ENCODE measurements around the gene KRTAP4-1.

The KRTAP4-1 gene

DNA sequence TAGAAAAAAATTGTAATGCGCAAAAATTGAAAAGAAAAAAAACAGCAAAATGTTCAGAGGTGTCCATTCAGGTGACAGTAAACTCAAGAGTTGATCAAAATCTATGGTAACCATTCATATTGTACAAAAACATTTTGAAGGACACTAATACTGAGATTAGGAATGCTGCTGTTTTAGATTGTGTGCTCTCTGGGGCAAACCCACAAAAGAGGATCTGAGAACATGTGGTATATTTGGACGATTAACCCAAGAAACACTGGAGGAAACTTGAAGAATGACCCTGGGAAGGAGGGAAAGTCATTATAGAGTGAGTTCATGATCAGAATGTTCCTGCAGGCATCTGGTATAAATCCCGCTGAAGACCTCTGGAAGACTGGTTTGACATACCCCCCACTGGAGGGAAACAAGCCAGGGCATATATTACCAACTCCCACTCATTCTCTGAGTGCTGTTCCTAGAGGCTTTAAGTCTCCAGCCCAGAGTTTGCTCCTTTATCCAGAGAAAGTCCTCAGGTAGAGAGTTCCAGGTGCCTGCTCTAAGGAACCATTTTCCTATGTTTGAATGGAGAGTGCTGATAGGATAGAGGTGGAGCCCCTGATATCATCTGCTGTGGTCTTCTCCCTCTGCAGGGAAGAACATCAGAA is 7.8 kb downstream of the KRTAP4-1 start:
- DNase-seq (ENCODE audit: extremely low spot score), result no peak
- ChIA-PET POLR2A (no interaction called here), CTCF (no interaction called here)
- TF ChIP-seq LEF1 (IDR thresholded peaks at IDR 0.05; ENCODE audit: borderline replicate concordance) (no peak), CTBP1 (IDR thresholded peaks at IDR 0.05; ENCODE audit: borderline replicate concordance) (no peak), L3MBTL2 (conservative IDR thresholded peaks at IDR 0.05) (no peak), NFRKB (IDR thresholded peaks at IDR 0.05) (no peak)
- TF ChIP-seq, protein P1, sequence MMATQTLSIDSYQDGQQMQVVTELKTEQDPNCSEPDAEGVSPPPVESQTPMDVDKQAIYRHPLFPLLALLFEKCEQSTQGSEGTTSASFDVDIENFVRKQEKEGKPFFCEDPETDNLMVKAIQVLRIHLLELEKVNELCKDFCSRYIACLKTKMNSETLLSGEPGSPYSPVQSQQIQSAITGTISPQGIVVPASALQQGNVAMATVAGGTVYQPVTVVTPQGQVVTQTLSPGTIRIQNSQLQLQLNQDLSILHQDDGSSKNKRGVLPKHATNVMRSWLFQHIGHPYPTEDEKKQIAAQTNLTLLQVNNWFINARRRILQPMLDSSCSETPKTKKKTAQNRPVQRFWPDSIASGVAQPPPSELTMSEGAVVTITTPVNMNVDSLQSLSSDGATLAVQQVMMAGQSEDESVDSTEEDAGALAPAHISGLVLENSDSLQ (IDR thresholded peaks at IDR 0.05), result no peak

DNA sequence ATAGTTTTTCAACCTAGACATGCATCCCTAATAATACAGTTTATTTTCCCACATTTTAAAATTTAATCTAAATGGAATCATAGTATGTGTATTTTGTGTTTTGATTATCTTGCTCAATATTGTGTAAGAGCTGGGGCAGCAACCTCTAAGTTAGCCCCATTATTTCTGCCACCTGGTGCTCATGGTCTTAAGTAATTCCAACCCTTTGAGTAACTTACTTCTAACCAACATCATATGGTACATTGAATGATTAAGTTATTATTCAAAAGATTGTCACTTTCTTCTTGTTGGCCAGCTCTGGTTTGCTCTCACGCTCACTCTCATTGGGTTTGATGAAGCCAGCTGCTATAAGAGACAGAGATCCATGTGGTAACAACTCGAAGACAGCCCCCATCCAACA is 12.8 kb downstream of the KRTAP4-1 start:
- TF ChIP-seq FOXM1 (IDR thresholded peaks at IDR 0.05; ENCODE audit: borderline replicate concordance) (no peak), SUZ12 (IDR thresholded peaks at IDR 0.05) (no peak), SP1 (IDR thresholded peaks at IDR 0.05) (no peak), ELF4 (IDR thresholded peaks at IDR 0.05) (no peak), L3MBTL2 (conservative IDR thresholded peaks at IDR 0.05) (no peak), ZNF384 (IDR thresholded peaks at IDR 0.05) (no peak), CTBP1 (IDR thresholded peaks at IDR 0.05; ENCODE audit: borderline replicate concordance) (no peak), BHLHE40 (IDR thresholded peaks at IDR 0.05; ENCODE audit: borderline replicate concordance) (no peak), FOXK2 (IDR thresholded peaks at IDR 0.05) (no peak), FOXA1 (IDR thresholded peaks at IDR 0.05) (no peak), NFRKB (IDR thresholded peaks at IDR 0.05) (no peak), HDGF (IDR thresholded peaks at IDR 0.05; ENCODE audit: borderline replicate concordance) (no peak), TARDBP (IDR thresholded peaks at IDR 0.05) (no peak), LEF1 (IDR thresholded peaks at IDR 0.05; ENCODE audit: borderline replicate concordance) (no peak)
- TF ChIP-seq, protein P1 (IDR thresholded peaks at IDR 0.05), result no peak
- no peak for DNase-seq (ENCODE audit: extremely low spot score)
- POLR2A ChIA-PET, result no interaction called here
- CTCF ChIA-PET, result no interaction called here

DNA sequence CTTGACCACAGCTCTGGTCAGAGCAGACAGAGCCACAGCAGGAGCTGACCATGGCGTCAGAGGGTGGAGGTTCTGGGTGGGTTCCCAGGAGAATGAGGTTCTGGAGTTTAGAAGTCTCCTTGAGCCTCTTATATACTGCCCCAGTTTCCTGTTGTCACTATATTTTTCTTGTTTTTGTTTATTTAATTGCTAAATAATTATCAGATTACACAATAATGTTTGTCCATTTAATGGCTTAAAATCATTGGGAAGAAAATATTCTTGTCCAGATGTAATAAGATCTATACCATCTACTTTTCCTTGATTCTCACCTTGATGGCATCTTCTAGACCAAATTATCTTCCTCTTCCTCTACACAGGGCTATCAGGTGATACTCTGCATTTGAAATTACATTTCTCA is 16.6 kb downstream of the KRTAP4-1 start, which contains the start of gene KRTAP4-3:
Gene KRTAP4-3, minus strand, starts transcription at position 101 of the 400 bp plus-strand sequence. Its CDS starts 49 bp downstream, at position 52.
- DNase-seq (ENCODE audit: extremely low spot score), result no peak
- POLR2A ChIA-PET, result no interaction called here
- TF ChIP-seq SUZ12 (IDR thresholded peaks at IDR 0.05), result no peak
- no peak for TF ChIP-seq NFRKB (IDR thresholded peaks at IDR 0.05)
- TF ChIP-seq LEF1 (IDR thresholded peaks at IDR 0.05; ENCODE audit: borderline replicate concordance), result no peak
- TF ChIP-seq ELF4 (IDR thresholded peaks at IDR 0.05), result no peak
- TF ChIP-seq L3MBTL2 (conservative IDR thresholded peaks at IDR 0.05), result no peak
- TF ChIP-seq BHLHE40 (IDR thresholded peaks at IDR 0.05; ENCODE audit: borderline replicate concordance), result no peak
- no peak for TF ChIP-seq HDGF (IDR thresholded peaks at IDR 0.05; ENCODE audit: borderline replicate concordance)
- TF ChIP-seq TARDBP (IDR thresholded peaks at IDR 0.05), result no peak
- TF ChIP-seq ARNT (IDR thresholded peaks at IDR 0.05), result no peak
- no peak for TF ChIP-seq ZNF384 (IDR thresholded peaks at IDR 0.05)
- no peak for TF ChIP-seq CTBP1 (IDR thresholded peaks at IDR 0.05; ENCODE audit: borderline replicate concordance)
- TF ChIP-seq FOXM1 (IDR thresholded peaks at IDR 0.05; ENCODE audit: borderline replicate concordance), result no peak
- TF ChIP-seq FOXA1 (IDR thresholded peaks at IDR 0.05), result no peak
- TF ChIP-seq, protein P1 (IDR thresholded peaks at IDR 0.05), result no peak
- TF ChIP-seq FOXK2 (IDR thresholded peaks at IDR 0.05), result no peak
- TF ChIP-seq SP1 (IDR thresholded peaks at IDR 0.05), result no peak
- CTCF ChIA-PET, result no interaction called here

DNA sequence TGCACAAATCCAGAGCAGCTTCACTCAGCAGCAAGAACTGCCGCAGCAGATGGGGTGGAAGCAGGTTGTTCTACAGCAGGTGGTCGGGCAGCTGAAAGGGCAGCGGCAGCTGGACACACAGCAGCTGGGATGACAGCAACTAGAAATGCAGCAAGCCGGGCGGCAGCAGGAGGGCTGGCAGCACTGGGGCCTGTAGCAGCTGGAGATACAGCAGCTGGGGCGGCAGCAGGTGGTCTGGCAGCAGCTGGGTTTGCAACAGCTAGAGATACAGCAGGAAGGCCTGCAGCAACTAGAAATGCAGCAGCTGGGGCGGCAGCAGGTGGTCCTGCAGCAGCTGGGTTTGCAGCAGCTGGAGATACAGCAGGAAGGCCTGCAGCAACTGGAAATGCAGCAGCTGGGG is 17.1 kb downstream of the KRTAP4-1 start:
- ChIA-PET POLR2A (no interaction called here), CTCF (no interaction called here)
- TF ChIP-seq ELF4 (IDR thresholded peaks at IDR 0.05), result no peak
- no peak for TF ChIP-seq FOXA1 (IDR thresholded peaks at IDR 0.05)
- no peak for TF ChIP-seq CTBP1 (IDR thresholded peaks at IDR 0.05; ENCODE audit: borderline replicate concordance)
- TF ChIP-seq LEF1 (IDR thresholded peaks at IDR 0.05; ENCODE audit: borderline replicate concordance), result no peak
- TF ChIP-seq ZNF384 (IDR thresholded peaks at IDR 0.05), result no peak
- TF ChIP-seq ARNT (IDR thresholded peaks at IDR 0.05), result no peak
- no peak for TF ChIP-seq SP1 (IDR thresholded peaks at IDR 0.05)
- no peak for TF ChIP-seq FOXM1 (IDR thresholded peaks at IDR 0.05; ENCODE audit: borderline replicate concordance)
- TF ChIP-seq FOXK2 (IDR thresholded peaks at IDR 0.05), result no peak
- no peak for DNase-seq (ENCODE audit: extremely low spot score)

DNA sequence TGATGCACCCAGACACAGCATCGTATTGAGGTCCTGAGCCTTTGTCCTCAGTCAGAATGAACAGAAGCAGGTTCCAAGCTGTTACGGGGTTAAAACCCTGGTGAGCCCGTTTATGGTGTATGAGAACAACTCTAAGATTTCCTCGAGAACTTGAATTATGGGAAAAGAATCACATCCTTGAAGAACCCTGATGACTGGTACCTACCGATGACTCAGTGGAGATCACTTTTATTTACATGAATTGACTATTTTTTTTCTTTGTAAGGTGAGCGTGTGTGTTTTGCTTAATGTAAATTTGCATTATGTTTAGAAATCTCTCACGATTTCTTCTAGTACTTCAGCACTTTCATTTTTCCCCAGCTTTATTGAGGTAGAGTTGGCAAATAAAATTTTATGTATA is 20.9 kb downstream of the KRTAP4-1 start:
- no peak for DNase-seq (ENCODE audit: extremely low spot score)
- no peak for TF ChIP-seq FOXK2 (IDR thresholded peaks at IDR 0.05)
- TF ChIP-seq L3MBTL2 (conservative IDR thresholded peaks at IDR 0.05), result no peak
- TF ChIP-seq HDGF (IDR thresholded peaks at IDR 0.05; ENCODE audit: borderline replicate concordance), result no peak
- TF ChIP-seq ELF4 (IDR thresholded peaks at IDR 0.05), result no peak
- TF ChIP-seq, protein P1 (IDR thresholded peaks at IDR 0.05), result no peak
- TF ChIP-seq ZNF384 (IDR thresholded peaks at IDR 0.05), result no peak
- TF ChIP-seq LEF1 (IDR thresholded peaks at IDR 0.05; ENCODE audit: borderline replicate concordance), result no peak
- TF ChIP-seq ARNT (IDR thresholded peaks at IDR 0.05), result no peak
- no peak for TF ChIP-seq SP1 (IDR thresholded peaks at IDR 0.05)
- TF ChIP-seq BHLHE40 (IDR thresholded peaks at IDR 0.05; ENCODE audit: borderline replicate concordance), result no peak
- no peak for TF ChIP-seq CTBP1 (IDR thresholded peaks at IDR 0.05; ENCODE audit: borderline replicate concordance)
- TF ChIP-seq TARDBP (IDR thresholded peaks at IDR 0.05), result no peak
- no peak for TF ChIP-seq SUZ12 (IDR thresholded peaks at IDR 0.05)
- TF ChIP-seq FOXM1 (IDR thresholded peaks at IDR 0.05; ENCODE audit: borderline replicate concordance), result no peak
- no peak for TF ChIP-seq NFRKB (IDR thresholded peaks at IDR 0.05)
- ChIA-PET CTCF (no interaction called here), POLR2A (no interaction called here)

All from HEK293T (cell line).